DMS79 (cell line): Measurements from ENCODE around the gene UBE2J2.

Experiments
- DNase-seq: peaks from one replicate; lab custom pipeline; 2025; lab: John Stamatoyannopoulos, UW

The UBE2J2 gene

DNA sequence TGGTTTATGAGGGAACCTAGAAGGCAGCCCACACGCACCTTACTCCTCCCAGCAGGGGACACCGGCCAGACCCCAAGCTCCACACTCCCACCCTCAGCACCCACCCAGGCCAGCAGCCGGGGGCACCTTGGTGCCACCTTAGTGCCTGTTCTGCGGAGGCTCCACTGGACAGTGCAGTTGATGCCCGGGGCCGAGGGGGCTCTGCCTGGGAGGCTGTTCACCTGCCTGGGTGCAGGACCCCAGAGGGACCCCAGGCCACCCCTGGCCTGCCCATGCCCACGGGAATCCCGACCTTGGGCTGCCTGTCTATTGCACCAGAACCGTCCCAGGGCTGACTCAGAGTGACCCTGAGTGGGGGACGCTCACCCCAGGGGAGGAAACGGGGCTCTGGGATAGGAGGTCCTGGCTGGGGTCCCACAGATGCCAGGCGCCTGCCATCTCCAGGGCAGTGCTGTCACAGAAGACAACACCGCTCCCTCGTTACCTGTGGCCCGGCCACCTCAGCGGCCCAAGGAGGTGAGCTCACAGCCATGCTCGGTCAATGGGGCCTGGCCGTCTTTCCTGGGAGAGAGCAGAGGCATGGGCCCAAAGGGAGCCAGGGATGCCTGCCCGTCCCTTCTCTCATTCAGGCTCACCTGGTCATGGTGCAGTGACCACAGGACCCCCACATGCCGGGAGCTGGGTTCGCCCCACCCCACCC is 7.3 kb upstream of the UBE2J2 start:
- no peak for DNase-seq

GRCh38 chr1:1279028-1279427 is 5.4 kb upstream of the UBE2J2 start:
- DNase-seq: no peak

DNA sequence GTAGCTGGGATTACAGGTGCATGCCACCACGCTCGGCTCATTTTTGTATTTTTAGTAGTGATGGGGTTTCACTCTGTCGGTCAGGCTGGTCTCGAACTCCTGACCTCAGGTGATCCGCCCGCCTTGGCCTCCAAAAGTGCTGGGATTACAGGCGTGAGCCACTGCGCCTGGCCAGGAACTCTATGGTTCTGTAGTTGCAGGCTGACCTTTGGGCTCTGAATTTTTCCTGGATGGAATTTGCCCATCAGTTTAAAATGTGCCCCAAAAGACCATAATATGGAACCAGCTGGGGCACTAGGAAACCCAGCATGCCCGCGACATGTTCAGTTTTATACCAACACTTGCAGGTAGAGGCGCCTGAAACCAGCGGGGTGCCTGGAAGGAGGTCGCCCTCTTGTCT is 5.0 kb upstream of the UBE2J2 start:
- no peak for DNase-seq

DNA sequence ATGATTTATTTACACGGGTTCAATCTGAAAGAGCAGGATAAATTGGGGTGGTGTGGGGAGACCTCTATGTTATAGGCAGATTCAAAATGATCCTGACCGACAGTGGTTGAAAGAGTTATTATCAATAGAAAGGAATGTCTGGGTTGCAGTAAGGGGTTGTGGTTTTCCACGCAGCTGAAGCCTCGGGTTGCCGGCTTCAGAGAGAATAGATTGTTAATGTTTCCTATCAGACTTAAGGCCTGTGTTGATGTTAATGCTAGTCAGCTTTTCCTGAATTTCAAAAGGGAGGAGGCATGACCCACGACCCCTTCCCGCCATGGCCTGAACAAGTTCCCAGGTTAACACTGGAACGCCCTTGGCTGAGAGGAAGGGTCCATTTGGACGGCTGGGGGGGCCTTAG is 2.2 kb upstream of the UBE2J2 start:
- DNase-seq: no peak

- DNase-seq: no peak
Measured at GRCh38 chr1:1274931-1275431, 1.3 kb upstream of the UBE2J2 start.

DNA sequence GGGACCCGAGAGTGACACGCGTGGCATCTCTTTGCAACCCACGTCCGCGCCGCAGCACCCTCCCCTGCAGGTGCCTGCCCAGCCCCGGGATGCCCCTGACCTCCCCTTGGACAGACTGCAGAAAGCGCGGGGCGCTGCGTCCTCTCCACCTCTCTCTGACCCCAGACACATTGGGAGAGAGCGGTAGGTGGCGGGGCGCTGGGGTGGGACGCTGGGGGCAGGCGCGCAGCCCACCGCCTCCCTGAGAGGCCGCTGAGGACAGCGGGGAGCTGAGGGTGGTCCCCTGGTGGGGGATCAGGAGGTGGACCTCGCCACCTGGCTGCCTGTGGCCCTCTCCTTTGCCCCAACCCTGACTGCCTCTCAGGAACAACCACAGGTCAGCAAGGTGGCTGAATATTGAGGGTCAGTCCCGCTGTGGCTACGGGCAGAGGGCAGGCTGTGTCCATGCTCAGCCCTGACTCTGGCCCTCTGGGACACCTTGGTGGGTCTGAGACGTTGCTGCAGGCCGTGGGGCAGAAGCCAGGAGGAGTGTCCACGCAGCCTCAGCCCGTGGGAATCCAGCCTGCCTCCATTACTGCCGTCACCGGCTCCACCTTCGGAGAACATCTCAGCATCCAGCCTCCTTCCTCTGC is 761 bp upstream of the UBE2J2 start:
- DNase-seq: no peak

DNA sequence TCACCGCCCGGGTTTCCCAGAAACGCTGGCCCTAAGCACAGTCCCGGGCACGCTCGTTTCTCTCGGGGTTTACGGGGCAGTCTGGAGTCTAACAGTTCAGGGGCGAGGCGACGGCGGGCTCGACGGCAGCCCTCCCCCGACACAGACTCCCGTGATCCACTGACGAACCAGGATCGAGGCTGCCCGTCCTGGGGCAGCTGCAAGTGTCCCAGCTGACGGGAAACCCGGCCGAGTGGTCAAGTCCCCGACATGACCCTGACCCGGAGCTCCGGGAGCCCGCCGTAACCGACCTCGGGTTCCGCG is 494 bp downstream of the UBE2J2 start:
- DNase-seq: no peak

DNA sequence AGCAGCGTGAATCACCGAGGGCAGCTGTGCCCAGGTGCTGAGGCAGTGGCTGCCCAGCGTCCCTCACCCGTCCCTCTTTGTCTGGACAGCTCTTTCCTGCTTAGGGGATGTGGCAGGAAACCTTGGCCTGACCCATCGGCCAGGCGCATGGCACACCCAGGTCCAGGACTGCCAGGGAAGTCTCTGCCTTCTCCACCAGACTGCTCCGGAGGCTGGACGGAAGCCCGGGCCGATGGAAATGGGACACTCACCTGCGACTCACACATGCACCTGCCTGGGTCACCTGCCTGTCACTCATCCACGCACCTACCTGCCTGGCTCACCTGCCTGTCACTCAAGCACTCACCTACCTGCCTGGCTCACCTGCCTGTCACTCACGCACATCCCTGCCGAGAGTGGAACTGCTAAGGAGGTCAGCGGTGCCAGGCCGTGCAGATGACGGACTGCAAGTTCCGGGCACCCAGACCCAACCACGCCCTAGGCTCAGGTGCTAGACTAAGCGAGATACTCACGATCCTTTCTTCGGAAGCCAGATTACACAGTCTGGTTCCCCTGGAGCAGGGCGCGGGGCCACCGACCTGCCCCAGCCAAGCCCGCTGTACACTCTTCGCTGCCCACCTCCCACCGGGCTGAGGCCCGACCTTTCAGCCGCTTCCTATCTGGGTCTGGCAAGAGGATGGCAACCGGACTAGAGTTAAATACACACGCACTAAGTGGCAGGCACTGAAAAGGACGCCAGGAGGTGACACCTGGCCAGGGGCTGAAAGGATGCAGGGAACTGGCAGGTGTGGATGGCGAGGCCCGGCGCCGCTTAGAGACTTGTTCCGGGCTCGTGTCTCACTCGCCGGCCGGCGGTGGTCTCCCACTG is 1.1 kb downstream of the UBE2J2 start:
- peak; percentile 12 for DNase-seq

DNA sequence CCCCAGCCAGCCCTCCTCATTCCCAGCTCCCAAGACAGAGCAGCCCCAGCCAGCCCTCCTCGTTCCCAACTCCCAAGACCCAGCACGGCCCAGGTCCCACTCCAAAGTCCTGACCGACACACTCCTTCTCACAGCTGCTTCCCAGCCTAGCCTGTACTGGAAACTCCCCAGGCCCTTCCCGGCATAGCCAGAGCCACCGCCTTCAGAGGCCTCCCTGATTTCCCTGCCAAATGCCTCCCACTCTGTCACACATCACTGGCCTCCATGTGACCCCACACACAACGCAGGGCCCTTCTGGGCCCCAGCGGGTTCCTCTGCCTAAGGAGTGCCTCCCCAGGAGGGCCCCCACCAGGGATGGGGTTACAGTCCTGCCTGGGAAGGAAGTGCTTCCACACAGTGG is 2.8 kb downstream of the UBE2J2 start:
- DNase-seq: no peak

DNA sequence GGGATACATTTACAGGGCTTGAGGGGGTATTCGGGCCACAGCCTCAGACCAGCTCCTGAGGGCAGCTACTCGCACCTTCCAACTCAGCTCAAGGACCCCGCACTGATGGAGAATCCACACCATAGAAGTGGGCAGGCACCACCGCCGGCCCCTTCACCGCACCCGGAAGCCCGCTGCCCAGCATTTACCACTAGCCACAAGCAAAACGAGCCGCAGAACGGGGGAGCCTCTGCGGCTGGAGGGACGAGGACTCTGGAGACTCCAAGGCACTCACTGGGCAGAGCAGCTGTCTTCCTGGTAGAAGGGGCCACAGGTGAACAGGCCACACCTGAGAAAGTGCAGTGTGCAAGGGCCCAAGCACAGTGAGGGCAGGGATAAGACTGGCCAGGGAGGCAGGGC is 5.4 kb downstream of the UBE2J2 start:
- no peak for DNase-seq

DNA sequence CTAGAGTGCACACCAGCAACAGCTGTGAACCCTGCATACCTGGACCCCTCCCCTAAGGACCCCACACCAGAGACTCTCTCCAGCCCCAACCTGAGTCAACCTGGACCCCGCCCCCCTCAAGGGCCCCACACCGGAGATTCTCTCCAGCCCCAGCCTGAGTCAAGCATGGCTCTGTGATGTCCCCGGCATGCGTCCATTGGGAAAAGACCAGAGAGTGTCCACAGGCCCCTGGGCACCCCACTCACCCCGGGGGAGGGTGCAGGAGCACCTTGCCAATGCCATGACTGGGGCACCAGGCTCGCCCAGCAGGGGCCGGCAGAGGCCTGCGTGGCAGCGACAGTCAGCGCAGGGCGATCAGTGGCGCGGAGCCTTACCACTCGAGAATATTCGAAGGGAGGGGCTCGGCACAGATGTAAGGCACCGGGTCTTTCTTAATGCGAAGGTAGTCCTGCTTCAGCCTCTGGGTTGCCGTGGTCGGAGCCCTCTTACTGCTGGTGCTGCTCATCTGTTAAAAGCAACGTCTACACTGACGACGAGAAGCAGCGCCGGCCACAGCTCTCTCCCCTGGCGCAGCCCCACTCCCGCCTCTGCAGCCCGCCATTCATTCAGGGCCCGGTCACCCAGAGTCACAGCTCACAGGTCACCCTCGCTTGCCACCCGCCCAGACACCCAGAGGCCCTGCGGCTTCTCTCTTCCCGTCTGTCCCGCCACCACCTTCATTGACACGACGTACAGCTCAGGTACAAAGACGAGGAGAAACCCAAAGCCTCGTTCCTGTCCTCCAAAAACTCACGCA is 6.0 kb downstream of the UBE2J2 start:
- no peak for DNase-seq

DNA sequence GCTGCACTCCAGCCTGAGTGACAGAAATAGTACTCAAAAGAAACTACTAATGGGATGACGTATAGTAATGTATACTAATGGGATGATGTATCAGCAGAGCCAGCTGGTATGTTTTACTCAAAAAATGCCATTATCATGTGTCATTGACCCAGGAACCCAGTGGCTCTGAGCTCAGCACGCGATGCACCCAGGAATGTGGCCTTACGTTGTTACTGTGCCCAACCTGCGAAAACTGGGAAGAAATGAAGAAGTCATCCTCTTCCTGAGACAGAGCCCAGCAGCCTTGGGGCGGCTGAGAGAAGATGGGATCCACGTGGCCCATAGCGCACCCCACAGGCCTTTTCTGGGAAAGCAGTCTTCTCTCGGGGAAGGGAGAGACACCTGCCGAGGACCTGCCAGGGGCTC is 8.8 kb downstream of the UBE2J2 start:
- no peak for DNase-seq

- DNase-seq: no peak
Measured at GRCh38 chr1:1264026-1264425, 9.6 kb downstream of the UBE2J2 start.

- DNase-seq: no peak
Measured at GRCh38 chr1:1262758-1263157, 10.9 kb downstream of the UBE2J2 start.

- no peak for DNase-seq
Measured at GRCh38 chr1:1262071-1262470, 11.6 kb downstream of the UBE2J2 start.

DNA sequence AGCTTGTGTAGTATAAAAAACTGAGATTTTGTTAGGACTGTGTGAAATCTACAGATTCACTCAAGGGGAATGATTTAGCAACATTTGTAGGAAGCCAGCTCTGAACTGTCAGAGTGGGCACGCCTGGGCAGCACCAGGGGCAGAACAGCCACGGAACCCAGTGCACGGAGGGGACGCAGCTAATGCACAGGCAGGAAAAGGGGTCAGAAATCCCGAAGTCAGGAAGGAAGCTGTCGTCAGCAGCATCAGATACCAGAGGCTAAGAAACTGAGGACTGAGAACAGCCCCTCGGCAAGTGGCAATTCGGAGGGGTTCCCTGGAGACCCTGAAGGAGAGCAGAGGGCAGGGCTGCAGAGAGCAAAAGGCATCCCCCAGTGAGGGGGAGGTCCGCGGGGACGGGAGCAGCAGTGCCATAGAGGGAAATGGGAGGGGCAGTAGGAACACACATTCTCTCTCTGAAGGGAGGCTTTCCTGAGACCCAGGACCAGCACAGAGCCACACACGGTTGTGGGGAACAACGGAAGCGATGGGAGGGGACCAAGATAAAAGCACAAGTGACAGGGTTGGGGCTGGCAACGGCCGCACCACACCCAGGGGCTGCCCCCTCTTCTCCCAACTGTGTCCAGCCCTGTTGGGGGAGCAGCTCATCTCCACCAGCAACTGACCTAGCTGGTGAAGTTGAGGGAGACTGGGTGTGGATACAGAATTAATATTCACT is 12.7 kb downstream of the UBE2J2 start:
- no peak for DNase-seq

DNA sequence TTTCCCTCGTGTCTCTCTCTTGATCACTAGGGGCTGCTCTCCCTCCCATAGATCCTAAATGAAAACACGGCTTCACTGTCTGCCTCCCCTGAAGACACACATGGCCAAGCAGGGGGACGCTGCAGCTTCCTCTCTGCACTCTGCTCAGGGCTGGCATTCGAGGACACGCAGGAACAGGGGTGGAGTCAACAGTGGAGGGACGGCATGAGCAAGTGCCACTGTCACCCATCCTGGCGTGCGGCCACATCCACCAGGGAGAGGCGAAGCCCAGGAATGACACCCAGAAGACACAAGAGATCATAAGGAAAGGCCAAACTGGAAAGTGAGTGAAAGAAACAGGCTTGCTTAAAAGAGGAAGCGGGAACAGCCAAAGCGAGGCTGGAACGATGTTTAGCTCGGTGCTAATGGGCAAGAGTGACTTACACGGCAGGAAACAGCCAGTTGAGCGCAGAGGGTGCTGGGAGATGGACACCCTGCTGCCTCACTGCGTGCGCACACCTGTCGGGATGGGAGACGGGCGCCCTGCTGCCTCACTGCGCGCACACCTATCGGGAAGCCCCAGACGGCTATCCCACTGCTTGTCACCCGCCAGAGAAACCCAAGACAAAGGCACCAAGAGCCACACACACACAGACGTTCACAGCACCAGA is 13.6 kb downstream of the UBE2J2 start:
- no peak for DNase-seq

DNA sequence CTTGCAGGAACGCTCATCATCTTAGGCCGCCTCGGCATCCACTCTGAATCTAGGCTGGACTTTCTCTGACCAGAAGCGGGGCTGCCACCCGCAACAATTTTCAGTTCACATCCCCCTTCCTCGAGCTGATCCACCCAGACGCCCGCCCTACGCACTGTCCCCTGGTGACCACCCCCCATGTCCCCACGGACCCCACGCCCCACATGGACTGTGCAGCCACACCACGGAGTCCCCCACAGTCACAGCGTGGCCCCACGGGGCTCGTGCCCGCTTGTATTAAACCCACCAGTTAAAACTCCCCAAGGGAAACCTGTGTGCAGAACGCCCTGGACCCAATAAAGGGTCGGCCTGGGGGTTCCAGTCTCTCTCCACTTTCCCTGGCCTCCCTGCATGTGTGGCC is 14.1 kb downstream of the UBE2J2 start:
- no peak for DNase-seq

GRCh38 chr1:1259119-1259488 is 14.6 kb downstream of the UBE2J2 start:
- DNase-seq: no peak

GRCh38 chr1:1256956-1257871 is 16.4 kb downstream of the UBE2J2 start:
- DNase-seq: no peak
